ENCODE results near the gene NRXN3. TPM values are rescaled to one million over a fixed set of nuclear protein-coding genes. Genes with fewer than 3 reads are reported as not detected.

The NRXN3 gene
- total RNA-seq, 1 experiment from 2014 or later = 1.1 TPM

DNA sequence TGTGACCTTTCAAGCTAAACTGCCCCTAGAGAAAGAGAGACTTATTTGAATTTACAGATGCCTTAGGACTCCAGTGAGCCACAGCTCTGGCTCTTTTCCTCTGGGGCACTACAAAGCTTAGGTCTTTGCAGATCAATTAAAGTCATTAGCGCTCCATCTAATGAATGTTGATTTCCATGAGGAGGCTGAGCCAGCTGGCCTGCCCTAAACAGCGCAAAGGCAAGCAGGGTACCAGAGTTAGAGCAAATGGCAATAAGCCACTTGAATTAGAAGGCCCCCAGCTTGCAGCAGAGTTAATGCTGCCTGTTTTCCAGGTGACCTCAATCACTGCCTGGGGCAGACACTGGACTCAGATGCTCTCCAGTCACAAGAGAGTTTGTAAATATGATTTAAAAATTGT lies 1345.8 kb downstream of the NRXN3 start:
- DNase-seq (ENCODE audit: low read depth) = peak; percentile 3

DNA sequence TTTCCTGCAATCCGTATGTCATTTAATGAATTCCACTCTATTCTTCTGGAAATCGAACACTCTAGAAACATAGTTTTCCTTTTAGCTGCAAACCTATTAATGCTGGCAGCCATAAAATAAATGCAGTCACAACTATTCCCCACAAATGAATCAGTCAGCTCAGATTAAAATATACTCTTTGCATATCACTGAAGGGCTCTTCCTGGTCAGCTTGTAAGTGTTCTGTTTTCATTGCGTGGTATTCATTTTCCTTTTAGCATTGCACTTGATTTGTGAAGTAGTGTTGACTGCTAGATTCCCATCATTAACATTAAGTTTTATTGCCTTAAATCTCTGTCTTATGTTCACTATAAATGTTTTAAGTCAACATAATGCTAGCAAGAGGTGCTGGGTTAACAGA lies 1355.2 kb downstream of the NRXN3 start:
- DNase-seq (ENCODE audit: low read depth) = no peak

GRCh38 chr14:79528828-79529416 lies 1358.7 kb downstream of the NRXN3 start:
- DNase-seq (ENCODE audit: low read depth) = no peak

DNA sequence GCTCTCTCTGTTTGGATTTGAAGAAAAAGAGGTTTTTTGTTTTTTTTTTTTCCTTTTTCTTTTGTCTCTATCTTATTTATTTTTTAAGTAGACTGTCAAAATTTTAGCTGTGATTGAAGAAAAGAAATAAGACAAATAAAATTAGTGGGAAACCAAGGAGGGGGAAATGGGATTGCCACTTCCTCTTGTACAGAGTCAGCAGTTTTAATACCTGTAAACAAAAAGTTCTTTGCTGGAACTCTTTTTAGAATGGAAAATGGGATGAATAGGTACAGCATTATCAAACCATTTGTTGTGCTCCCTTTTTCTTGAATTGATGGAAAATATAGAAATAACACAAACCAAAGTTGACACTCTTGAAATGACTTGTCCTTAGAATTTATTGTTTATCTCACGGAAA lies 1360.4 kb downstream of the NRXN3 start:
- no peak for DNase-seq (ENCODE audit: low read depth)

GRCh38 chr14:79534703-79535353 lies 1364.7 kb downstream of the NRXN3 start:
- DNase-seq (ENCODE audit: low read depth) = no peak

GRCh38 chr14:79540394-79540793 lies 1370.2 kb downstream of the NRXN3 start:
- DNase-seq (ENCODE audit: low read depth) = no peak

- DNase-seq (ENCODE audit: low read depth) = no peak
Measured at GRCh38 chr14:79542121-79542520, 1371.9 kb downstream of the NRXN3 start.

- DNase-seq (ENCODE audit: low read depth) = no peak
Measured at GRCh38 chr14:79543348-79543747, 1373.2 kb downstream of the NRXN3 start.

DNA sequence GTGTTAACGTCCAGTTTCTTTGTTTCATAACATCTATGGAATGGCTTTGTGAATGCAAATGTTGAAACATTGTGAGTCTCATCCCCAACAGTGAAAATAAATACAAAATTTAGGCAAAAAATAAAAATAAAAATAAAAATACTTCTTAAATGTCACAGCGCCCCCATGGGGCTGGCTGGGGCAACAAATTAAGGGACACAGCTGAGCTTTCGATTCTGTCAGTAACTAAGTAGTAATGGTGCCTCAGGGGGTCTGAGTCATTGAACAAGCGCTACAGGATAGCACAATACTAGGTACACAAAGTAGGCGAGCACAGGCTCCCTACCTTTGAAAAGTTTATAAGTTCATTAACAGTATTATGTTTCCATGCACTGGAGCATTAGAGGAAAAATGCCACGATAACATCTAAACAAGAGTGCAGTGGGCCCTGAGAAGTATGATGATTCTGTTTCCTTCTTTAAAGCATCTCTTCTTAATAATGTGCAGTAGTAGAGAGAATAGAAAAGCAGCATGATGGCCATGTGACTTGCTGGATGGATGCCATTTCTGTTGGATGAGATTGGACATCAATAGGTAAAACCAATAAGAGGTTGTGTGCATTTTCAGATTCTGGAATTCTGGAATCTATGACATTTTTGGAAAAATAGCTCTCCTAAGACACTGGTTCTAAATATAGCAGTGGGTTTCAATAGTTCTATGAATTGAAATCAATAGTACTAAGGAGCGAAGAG lies 1374.0 kb downstream of the NRXN3 start:
- DNase-seq (ENCODE audit: low read depth) = peak; percentile 77

DNA sequence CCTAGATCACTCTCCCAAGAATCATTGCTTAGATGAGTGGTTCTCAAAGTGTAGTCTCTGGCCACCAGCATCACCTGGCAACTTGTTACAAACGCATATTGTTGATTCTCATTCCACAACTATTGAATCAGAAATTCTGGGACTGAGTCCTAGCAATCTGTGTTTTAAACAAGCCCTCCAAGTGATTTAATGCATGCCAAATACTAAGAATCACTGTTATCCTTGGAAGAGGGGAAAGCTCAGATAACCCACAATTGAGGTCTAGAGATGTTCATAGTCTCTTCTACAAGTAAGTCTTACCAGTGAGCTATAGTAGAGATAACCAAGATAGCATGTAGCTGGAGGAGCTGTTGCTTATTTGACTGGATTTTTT lies 1374.5 kb downstream of the NRXN3 start:
- peak; percentile 68 for DNase-seq (ENCODE audit: low read depth)

DNA sequence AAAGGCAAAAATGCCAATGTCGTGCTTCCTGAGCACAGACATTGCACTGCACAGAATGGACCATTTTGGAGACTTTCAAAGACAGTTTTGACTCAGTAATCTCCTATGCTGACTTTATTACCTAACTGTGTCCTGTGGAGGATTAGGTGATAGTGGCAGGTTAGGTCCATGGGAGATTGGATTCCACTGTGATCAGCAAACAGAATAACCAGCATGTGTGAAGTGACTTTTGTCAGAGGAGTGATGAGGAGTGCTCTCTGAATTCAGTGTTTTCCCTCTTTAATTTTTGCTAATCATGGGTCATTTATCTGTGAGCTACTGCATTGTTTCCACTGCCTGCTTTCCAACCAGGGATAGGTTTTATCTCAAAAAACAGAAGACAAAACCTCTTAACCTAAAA lies 1378.7 kb downstream of the NRXN3 start:
- no peak for DNase-seq (ENCODE audit: low read depth)

DNA sequence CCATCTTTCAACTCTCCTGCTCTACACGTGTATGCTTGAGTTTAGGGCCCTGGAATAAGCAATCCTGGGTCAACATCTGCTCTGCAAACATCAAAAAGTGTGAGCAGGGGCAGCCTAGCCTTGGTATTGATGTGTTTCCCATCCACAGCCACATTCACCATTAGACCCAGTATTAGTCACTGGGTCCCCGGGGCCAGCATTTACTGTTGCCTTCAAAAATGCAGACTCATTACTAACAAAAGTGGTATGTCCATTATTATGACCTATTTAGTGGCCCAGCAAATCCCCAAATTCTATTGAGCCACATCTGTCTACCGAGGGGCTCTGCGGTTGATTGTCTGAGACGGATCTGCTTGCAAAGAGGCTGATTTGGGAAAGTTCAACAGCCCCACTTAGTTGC lies 1379.3 kb downstream of the NRXN3 start:
- DNase-seq (ENCODE audit: low read depth) = peak; percentile 65

GRCh38 chr14:79551523-79551922 lies 1381.3 kb downstream of the NRXN3 start:
- no peak for DNase-seq (ENCODE audit: low read depth)

DNA sequence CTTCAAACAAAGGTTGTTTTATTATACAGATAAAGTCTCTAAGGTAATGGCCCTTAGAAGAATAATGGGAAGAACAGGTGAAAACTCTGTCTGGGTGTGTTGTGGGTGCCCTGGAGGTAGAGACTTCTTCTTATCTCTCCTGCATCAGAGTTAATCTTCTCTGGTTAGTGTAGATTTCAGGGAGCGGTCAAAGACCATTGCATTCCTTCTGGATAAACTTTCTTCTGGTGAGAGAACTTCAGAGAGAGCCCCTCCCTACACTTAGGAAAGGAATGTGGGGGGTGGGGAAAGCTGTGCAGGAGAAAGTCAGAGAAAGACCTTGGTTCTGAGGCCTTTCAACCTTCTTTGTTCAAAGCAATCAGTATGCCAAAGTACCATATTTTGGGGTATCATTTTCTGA lies 1382.6 kb downstream of the NRXN3 start:
- peak; percentile 21 for DNase-seq (ENCODE audit: low read depth)

GRCh38 chr14:79554816-79555215 lies 1384.6 kb downstream of the NRXN3 start:
- DNase-seq (ENCODE audit: low read depth) = no peak

- no peak for DNase-seq (ENCODE audit: low read depth)
Measured at GRCh38 chr14:79555429-79555828, 1385.3 kb downstream of the NRXN3 start.

- no peak for DNase-seq (ENCODE audit: low read depth)
Measured at GRCh38 chr14:79557309-79557708, 1387.1 kb downstream of the NRXN3 start.

DNA sequence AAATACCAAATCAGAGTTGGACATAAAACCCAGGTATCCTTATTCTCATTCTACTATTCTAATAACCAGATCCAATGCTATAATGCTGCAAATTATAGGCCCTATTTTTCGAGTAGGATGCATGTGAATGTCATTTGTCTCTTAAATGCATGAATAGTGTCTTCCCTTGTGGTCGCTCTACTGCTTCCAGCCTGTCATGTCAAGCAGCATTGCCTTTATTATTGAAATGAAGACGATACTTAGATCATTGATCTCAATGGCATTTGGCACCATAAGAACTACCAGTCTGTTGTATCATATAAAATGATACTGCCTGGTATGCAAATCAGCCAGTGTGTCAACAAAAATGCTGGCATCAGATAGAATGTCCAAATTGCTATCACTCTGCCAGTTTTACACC lies 1392.0 kb downstream of the NRXN3 start:
- DNase-seq (ENCODE audit: low read depth) = no peak

GRCh38 chr14:79564371-79564770 lies 1394.2 kb downstream of the NRXN3 start:
- no peak for DNase-seq (ENCODE audit: low read depth)

GRCh38 chr14:79567306-79567705 lies 1397.1 kb downstream of the NRXN3 start:
- no peak for DNase-seq (ENCODE audit: low read depth)

DNA sequence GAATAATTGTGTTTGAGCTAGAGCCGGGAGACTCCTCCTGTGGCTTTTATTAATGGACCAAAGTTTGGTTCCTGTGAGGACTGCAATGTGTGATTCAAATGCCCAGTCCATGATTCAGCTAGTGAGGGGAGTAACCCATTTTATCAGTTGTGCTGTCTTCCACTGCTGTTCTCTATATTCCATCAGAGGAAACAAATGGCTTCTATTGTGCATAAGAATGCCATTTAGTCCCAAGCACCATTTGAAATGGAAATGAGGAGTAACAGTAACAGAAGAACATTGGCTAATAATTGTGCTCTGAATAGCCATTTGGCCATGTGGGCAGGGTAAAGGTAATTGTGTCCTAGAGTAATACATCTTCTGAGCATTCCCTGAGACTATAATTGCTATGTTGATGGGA lies 1398.4 kb downstream of the NRXN3 start:
- DNase-seq (ENCODE audit: low read depth) = no peak

GRCh38 chr14:79569072-79569471 lies 1398.9 kb downstream of the NRXN3 start:
- no peak for DNase-seq (ENCODE audit: low read depth)

DNA sequence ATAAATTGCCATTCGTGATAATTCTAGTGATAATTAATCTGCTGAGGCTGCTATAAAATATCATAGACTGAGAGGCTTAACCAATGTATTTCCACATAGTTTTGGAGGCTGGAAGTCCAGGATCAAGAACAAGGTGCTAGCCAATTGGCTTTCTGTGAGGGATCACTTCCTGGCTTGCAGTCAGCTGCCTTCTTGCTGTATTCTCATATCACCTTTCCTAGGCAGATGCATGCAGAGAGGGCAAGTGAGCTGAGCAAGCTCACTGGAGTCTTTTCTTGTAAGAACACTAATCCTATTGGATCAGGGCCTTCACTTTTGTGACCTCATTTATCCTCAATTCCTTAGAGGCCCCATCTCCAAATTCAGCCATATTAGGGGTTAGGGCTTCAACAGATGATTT lies 1400.5 kb downstream of the NRXN3 start:
- DNase-seq (ENCODE audit: low read depth) = no peak

Measured in M059J (cell line).